ENCODE data around the gene MRTFA. TPM values are rescaled to one million over a fixed set of nuclear protein-coding genes. Genes with fewer than 3 reads are reported as not detected.

Gene MRTFA
- total RNA-seq, 1 donor from 2014 or later = 11.3 TPM

DNA sequence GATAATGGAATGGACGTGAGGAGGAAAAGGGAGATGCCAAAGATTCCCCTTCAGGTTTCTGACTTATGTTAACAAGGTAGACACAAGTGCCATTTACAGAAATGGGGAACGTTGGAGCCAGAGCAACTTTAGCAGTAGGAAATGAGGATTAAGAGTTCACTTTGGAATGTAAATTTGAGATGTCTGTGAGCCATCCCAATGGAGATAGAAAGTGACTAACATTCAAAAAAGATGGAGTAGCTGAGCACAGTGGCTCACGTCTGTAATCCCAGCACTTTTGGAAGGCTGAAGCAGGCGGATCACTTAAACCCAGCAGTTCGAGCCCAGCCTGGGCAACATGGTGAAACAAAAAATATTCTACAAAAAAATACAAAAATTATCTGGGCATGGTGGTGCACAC, 19.9 kb downstream of the MRTFA start:
- no peaks in the 10 kb centered on the region for H3K36me3 ChIP-seq
- peaks cover 14% of the 10 kb centered on the region for H4K20me1 ChIP-seq (ENCODE audit: low read depth)
- peaks cover 3% of the 10 kb centered on the region for H3F3A ChIP-seq (ENCODE audit: low read depth)
- H3K79me2 ChIP-seq (ENCODE audit: low read depth) = peaks cover 90% of the 10 kb centered on the region
- H3K4me2 ChIP-seq = no peak overlapping the region
- no peak overlapping the region for H3K9ac ChIP-seq
- Mint-ChIP-seq H3K4me1 (peaks cover 3% of the 10 kb centered on the region), H3K4me3 (no peak overlapping the region), H3K27ac (no peak overlapping the region), H3K36me3 (peaks cover 26% of the 10 kb centered on the region), H3K9me3 (peaks cover 26% of the 10 kb centered on the region), H3K27me3 (ENCODE audit: insufficient read depth, low read depth) (no peaks in the 10 kb centered on the region)
- no peak for TF ChIP-seq EZH2phosphoT487 (IDR thresholded peaks at IDR 0.05)
- TF ChIP-seq EZH2 (IDR thresholded peaks at IDR 0.05) = no peak
- TF ChIP-seq, protein P1, sequence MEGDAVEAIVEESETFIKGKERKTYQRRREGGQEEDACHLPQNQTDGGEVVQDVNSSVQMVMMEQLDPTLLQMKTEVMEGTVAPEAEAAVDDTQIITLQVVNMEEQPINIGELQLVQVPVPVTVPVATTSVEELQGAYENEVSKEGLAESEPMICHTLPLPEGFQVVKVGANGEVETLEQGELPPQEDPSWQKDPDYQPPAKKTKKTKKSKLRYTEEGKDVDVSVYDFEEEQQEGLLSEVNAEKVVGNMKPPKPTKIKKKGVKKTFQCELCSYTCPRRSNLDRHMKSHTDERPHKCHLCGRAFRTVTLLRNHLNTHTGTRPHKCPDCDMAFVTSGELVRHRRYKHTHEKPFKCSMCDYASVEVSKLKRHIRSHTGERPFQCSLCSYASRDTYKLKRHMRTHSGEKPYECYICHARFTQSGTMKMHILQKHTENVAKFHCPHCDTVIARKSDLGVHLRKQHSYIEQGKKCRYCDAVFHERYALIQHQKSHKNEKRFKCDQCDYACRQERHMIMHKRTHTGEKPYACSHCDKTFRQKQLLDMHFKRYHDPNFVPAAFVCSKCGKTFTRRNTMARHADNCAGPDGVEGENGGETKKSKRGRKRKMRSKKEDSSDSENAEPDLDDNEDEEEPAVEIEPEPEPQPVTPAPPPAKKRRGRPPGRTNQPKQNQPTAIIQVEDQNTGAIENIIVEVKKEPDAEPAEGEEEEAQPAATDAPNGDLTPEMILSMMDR (IDR thresholded peaks at IDR 0.05) = no peak
- H3K4me3 ChIP-seq = no peak overlapping the region
- H3K27ac ChIP-seq = no peak overlapping the region
- no peaks in the 10 kb centered on the region for H3K27me3 ChIP-seq
- H3K4me1 ChIP-seq = no peaks in the 10 kb centered on the region
- DNase-seq (ENCODE audit: low spot score) = no peak
- no peak overlapping the region for H2AFZ ChIP-seq (replicated peaks)
- no peaks in the 10 kb centered on the region for H3K9me3 ChIP-seq (ENCODE audit: low read depth)

DNA sequence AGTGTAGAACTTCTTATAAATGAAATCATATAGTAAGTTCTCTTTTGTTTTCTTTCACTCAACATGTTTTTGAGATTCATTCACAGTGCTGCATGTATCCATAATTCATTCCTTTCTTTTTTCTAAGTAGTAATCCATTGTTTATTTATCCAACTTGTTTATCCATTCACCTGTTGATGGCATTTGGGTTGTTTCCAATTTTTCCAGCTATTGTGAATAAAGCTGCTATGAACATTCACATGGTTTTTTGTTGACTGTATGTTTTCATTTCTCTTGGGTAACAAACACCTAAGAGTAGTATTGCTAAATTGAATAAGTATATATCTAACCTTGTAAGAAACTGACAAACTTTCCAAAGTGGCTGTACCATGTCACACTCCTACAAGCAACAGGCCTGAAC, 23.5 kb downstream of the MRTFA start:
- Histone ChIP-seq H2AFZ (replicated peaks) (no peak overlapping the region), H3K9ac (no peak overlapping the region), H3K36me3 (no peaks in the 10 kb centered on the region), H3K4me3 (no peak overlapping the region), H3K4me2 (no peak overlapping the region), H3K27me3 (no peaks in the 10 kb centered on the region), H3K79me2 (ENCODE audit: low read depth) (peaks cover 90% of the 10 kb centered on the region), H3K27ac (no peak overlapping the region), H3K9me3 (ENCODE audit: low read depth) (no peaks in the 10 kb centered on the region), H3F3A (ENCODE audit: low read depth) (peaks cover 3% of the 10 kb centered on the region), H3K4me1 (no peaks in the 10 kb centered on the region), H4K20me1 (ENCODE audit: low read depth) (peaks cover 30% of the 10 kb centered on the region)
- no peak for DNase-seq (ENCODE audit: low spot score)
- Mint-ChIP-seq H3K36me3 (peaks cover 11% of the 10 kb centered on the region), H3K27me3 (ENCODE audit: insufficient read depth, low read depth) (no peaks in the 10 kb centered on the region), H3K9me3 (peaks cover 9% of the 10 kb centered on the region), H3K4me3 (no peak overlapping the region), H3K4me1 (peaks cover 5% of the 10 kb centered on the region), H3K27ac (no peak overlapping the region)
- TF ChIP-seq, protein P1 (IDR thresholded peaks at IDR 0.05) = no peak
- TF ChIP-seq EZH2 (IDR thresholded peaks at IDR 0.05) (no peak), EZH2phosphoT487 (IDR thresholded peaks at IDR 0.05) (no peak)

DNA sequence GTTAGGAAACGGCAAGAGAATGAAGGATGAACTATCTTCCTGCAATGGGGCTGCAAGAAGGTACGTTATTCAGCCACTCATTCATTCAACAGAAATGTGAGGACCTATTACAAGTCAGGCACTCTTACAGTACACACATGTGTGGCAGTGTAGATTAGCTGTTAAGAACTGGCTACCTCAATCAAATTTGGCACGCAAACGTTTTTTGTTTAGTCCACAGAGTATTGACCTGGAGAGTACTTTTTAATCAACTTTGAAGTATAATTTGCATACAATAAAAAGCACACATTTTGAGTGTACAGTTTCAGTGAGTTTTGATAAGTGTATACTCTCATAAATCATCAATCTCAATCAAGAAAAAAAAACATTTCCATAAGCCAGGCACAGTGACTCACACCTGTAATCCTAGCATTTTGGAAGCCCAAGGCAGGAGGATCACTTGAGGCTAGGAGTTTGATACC, 24.2 kb downstream of the MRTFA start:
- H3K4me2 ChIP-seq = no peak overlapping the region
- H3K79me2 ChIP-seq (ENCODE audit: low read depth) = peaks cover 92% of the 10 kb centered on the region
- Mint-ChIP-seq H3K4me1 (peaks cover 8% of the 10 kb centered on the region), H3K27me3 (ENCODE audit: insufficient read depth, low read depth) (no peaks in the 10 kb centered on the region), H3K9me3 (peaks cover 6% of the 10 kb centered on the region), H3K36me3 (peaks cover 9% of the 10 kb centered on the region), H3K4me3 (no peak overlapping the region), H3K27ac (no peak overlapping the region)
- H3K9ac ChIP-seq = no peak overlapping the region
- peaks cover 3% of the 10 kb centered on the region for H3F3A ChIP-seq (ENCODE audit: low read depth)
- H4K20me1 ChIP-seq (ENCODE audit: low read depth) = peaks cover 37% of the 10 kb centered on the region
- H3K36me3 ChIP-seq = no peaks in the 10 kb centered on the region
- H3K4me3 ChIP-seq = no peak overlapping the region
- TF ChIP-seq EZH2phosphoT487 (IDR thresholded peaks at IDR 0.05) = no peak
- TF ChIP-seq, protein P1 (IDR thresholded peaks at IDR 0.05) = no peak
- TF ChIP-seq EZH2 (IDR thresholded peaks at IDR 0.05) = no peak
- no peak overlapping the region for H3K27ac ChIP-seq
- H2AFZ ChIP-seq (replicated peaks) = no peak overlapping the region
- H3K27me3 ChIP-seq = no peaks in the 10 kb centered on the region
- no peaks in the 10 kb centered on the region for H3K9me3 ChIP-seq (ENCODE audit: low read depth)
- no peaks in the 10 kb centered on the region for H3K4me1 ChIP-seq
- DNase-seq (ENCODE audit: low spot score) = no peak
